HepG2 (cell line): Measurements from ENCODE around the gene NOTCH3. TPM values are rescaled to one million over a fixed set of nuclear protein-coding genes. Genes with fewer than 3 reads are reported as not detected.

Experiments
- CBFB ChIP-seq: sonication (generic); formaldehyde crosslinking; IDR thresholded peaks from 2 replicates; pipeline ENCODE4 v1.4.0; 2020; ENCODE audit warnings: missing genetic modification reagents
- HDAC6 ChIP-seq: fragments of 200-600 bp; sonication (generic); IDR thresholded peaks from 2 replicates; pipeline ENCODE4 v1.7.0; 2017; ENCODE audit warnings: mild to moderate bottlenecking, antibody characterized with exemption, low read length, low read depth
- IKZF4 ChIP-seq: sonication (generic); formaldehyde crosslinking; IDR thresholded peaks from 2 replicates; pipeline ENCODE4 v1.5.1; 2020; ENCODE audit warnings: borderline replicate concordance, mild to moderate bottlenecking, low read depth, missing genetic modification reagents; ENCODE audit errors: not compliant biosample characterization
- IRF2 ChIP-seq: IDR thresholded peaks from 2 replicates; pipeline ENCODE4 v1.6.1; 2018; ENCODE audit warnings: missing genetic modification reagents, missing compliant biosample characterization
- MIER2 ChIP-seq: IDR thresholded peaks from 2 replicates; pipeline ENCODE4 v1.6.1; 2016; ENCODE audit warnings: missing biosample characterization, missing genetic modification reagents
- PHF20 ChIP-seq: sonication (generic); formaldehyde crosslinking; IDR thresholded peaks from 2 replicates; pipeline ENCODE4 v1.5.0; 2020; ENCODE audit warnings: mild to moderate bottlenecking, missing genetic modification reagents
- REPIN1 ChIP-seq: sonication (generic); formaldehyde crosslinking; IDR thresholded peaks from 2 replicates; pipeline ENCODE4 v1.8.0; 2022; ENCODE audit warnings: missing genetic modification reagents, low read depth, mild to moderate bottlenecking, borderline replicate concordance
- ZIK1 ChIP-seq: sonication (generic); formaldehyde crosslinking; IDR thresholded peaks from 2 replicates; pipeline ENCODE4 v1.5.0; 2020; ENCODE audit warnings: mild to moderate bottlenecking, low read depth, missing genetic modification reagents, borderline replicate concordance
- ZNF337 ChIP-seq: sonication (generic); formaldehyde crosslinking; IDR thresholded peaks from 2 replicates; pipeline ENCODE4 v1.5.1; 2020; ENCODE audit warnings: missing genetic modification reagents, low read depth, mild to moderate bottlenecking, borderline replicate concordance
- ZNF547 ChIP-seq: sonication (generic); formaldehyde crosslinking; IDR thresholded peaks from 2 replicates; pipeline ENCODE4 v1.5.1; 2020; ENCODE audit warnings: mild to moderate bottlenecking, missing genetic modification reagents
- ZNF549 ChIP-seq: sonication (generic); formaldehyde crosslinking; IDR thresholded peaks from 2 replicates; pipeline ENCODE4 v1.5.0; 2020; ENCODE audit warnings: missing genetic modification reagents
- ZNF75D ChIP-seq: sonication (generic); formaldehyde crosslinking; IDR thresholded peaks from 2 replicates; pipeline ENCODE4 v1.8.1; 2023; ENCODE audit warnings: missing genetic modification reagents, mild to moderate bottlenecking, borderline replicate concordance
- polyA plus RNA-seq, 8 experiments: library from polyadenylated mRNA; depleted of rRNA in 3 of 8; stranded (reverse) in 7 of 8; unstranded in 1 of 8; fragments of >200 nt; fragmentation: Illumina TruSeq in 4 of 8; extraction: Trizol in 4 of 8; gene quantifications; 2 replicates each; pipeline versions ENCODE4 v1.2.1 to v1.2.3, GENCODE V29; 2011 to 2016; ENCODE audit warnings: low read depth in 4 of 8, missing spikeins in 1 of 8, mixed read lengths in 1 of 8; ENCODE audit not compliant: insufficient read depth in 1 of 8
- total RNA-seq, 5 experiments: library from RNA; depleted of rRNA; stranded (reverse); fragments of >200 nt; fragmentation: Illumina TruSeq; extraction: Trizol; gene quantifications; 2 replicates each; pipeline ENCODE4 v1.2.3, GENCODE V29; 2016; ENCODE audit warnings: low read depth in 1 of 5
- TF ChIP-seq, protein P1 (sequence below): sonication (generic); formaldehyde crosslinking; IDR thresholded peaks from 2 replicates; pipeline ENCODE4 v1.4.0; 2020; ENCODE audit warnings: missing genetic modification reagents, mild to moderate bottlenecking, borderline replicate concordance
- TF ChIP-seq, protein P2 (sequence below): IDR thresholded peaks from 2 replicates; pipeline ENCODE4 v1.6.1; 2016; ENCODE audit warnings: missing biosample characterization, missing genetic modification reagents, low read depth
- TF ChIP-seq, protein P3 (sequence below): sonication (generic); formaldehyde crosslinking; IDR thresholded peaks from one replicate; pipeline ENCODE4 v1.5.1; 2020; ENCODE audit warnings: mild to moderate bottlenecking, missing genetic modification reagents; ENCODE audit errors: not compliant biosample characterization
- TF ChIP-seq, protein P4 (sequence below): sonication (generic); formaldehyde crosslinking; IDR thresholded peaks from 2 replicates; pipeline ENCODE4 v1.5.1; 2020; ENCODE audit warnings: missing genetic modification reagents, mild to moderate bottlenecking, borderline replicate concordance

NOTCH3 gene
- total and polyA plus RNA-seq, 2 of the 13 experiments (the other 11 are each of a cell fraction or from before 2014, with no cell fraction given), result 0.09 to 0.28 TPM

DNA sequence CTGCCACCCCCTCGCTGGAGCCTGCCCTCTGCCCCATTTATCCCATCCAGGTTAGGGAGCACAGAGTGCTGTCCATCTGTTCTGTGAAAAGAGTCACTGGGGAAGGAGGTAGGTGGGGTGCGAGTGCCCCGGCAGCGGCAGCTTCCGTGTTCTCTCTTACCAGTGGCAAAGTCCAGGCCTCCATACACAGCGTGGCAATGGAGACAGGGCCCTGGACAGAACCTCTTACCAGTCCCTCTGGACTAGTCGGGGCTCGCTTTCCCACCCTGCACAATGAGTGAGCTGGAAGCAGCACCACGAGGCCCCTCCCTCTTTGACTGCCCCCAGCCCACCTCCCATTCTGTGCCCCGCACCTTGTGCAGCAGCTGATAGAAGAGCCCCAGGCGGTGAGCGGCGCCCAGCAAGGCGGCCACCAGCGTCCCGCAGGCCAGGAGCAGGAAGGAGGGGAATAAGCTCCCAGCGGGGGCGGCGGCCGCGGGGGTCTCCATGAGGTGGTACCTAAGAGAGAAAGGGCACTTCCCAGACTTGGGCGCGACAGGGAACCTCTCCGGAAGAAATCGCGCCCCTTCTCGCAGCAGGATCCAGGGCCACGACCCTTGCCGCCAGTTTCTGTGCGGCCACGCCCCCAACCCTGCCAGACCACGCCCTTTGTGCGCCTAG, 76.1 kb downstream of the NOTCH3 start (continued):
- TF ChIP-seq, protein P1, sequence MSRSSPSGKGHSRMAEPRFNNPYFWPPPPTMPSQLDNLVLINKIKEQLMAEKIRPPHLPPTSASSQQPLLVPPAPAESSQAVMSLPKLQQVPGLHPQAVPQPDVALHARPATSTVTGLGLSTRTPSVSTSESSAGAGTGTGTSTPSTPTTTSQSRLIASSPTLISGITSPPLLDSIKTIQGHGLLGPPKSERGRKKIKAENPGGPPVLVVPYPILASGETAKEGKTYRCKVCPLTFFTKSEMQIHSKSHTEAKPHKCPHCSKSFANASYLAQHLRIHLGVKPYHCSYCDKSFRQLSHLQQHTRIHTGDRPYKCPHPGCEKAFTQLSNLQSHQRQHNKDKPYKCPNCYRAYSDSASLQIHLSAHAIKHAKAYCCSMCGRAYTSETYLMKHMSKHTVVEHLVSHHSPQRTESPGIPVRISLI (CRISPR knock-in tag), result no peak
- TF ChIP-seq, protein P2, sequence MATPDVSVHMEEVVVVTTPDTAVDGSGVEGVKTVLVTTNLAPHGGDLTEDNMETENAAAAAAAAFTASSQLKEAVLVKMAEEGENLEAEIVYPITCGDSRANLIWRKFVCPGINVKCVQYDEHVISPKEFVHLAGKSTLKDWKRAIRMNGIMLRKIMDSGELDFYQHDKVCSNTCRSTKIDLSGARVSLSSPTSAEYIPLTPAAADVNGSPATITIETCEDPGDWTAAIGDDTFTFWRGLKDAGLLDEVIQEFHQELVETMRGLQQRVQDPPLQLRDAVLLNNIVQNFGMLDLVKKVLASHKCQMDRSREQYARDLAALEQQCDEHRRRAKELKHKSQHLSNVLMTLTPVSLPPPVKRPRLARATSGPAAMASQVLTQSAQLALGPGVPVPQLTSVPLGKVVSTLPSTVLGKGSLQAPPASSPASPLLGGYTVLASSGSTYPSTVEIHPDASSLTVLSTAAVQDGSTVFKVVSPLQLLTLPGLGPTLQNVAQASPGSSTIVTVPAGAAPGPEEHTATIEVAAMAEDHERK (CRISPR knock-in tag), result no peak
- TF ChIP-seq ZIK1 (CRISPR knock-in tag) (no peak), ZNF75D (no peak), ZNF337 (CRISPR knock-in tag) (no peak; the same call in 1 of the 2 replicates), PHF20 (CRISPR knock-in tag) (no peak), IRF2 (CRISPR knock-in tag) (no peak), CBFB (CRISPR knock-in tag) (no peak), ZNF547 (CRISPR knock-in tag) (no peak), ZNF549 (CRISPR knock-in tag) (no peak), REPIN1 (CRISPR knock-in tag) (0 out of 2 replicates have a peak, but pooled peaks have one; percentile 17), MIER2 (CRISPR knock-in tag) (no peak), IKZF4 (CRISPR knock-in tag) (no peak), HDAC6 (no peak)
- TF ChIP-seq, protein P3, sequence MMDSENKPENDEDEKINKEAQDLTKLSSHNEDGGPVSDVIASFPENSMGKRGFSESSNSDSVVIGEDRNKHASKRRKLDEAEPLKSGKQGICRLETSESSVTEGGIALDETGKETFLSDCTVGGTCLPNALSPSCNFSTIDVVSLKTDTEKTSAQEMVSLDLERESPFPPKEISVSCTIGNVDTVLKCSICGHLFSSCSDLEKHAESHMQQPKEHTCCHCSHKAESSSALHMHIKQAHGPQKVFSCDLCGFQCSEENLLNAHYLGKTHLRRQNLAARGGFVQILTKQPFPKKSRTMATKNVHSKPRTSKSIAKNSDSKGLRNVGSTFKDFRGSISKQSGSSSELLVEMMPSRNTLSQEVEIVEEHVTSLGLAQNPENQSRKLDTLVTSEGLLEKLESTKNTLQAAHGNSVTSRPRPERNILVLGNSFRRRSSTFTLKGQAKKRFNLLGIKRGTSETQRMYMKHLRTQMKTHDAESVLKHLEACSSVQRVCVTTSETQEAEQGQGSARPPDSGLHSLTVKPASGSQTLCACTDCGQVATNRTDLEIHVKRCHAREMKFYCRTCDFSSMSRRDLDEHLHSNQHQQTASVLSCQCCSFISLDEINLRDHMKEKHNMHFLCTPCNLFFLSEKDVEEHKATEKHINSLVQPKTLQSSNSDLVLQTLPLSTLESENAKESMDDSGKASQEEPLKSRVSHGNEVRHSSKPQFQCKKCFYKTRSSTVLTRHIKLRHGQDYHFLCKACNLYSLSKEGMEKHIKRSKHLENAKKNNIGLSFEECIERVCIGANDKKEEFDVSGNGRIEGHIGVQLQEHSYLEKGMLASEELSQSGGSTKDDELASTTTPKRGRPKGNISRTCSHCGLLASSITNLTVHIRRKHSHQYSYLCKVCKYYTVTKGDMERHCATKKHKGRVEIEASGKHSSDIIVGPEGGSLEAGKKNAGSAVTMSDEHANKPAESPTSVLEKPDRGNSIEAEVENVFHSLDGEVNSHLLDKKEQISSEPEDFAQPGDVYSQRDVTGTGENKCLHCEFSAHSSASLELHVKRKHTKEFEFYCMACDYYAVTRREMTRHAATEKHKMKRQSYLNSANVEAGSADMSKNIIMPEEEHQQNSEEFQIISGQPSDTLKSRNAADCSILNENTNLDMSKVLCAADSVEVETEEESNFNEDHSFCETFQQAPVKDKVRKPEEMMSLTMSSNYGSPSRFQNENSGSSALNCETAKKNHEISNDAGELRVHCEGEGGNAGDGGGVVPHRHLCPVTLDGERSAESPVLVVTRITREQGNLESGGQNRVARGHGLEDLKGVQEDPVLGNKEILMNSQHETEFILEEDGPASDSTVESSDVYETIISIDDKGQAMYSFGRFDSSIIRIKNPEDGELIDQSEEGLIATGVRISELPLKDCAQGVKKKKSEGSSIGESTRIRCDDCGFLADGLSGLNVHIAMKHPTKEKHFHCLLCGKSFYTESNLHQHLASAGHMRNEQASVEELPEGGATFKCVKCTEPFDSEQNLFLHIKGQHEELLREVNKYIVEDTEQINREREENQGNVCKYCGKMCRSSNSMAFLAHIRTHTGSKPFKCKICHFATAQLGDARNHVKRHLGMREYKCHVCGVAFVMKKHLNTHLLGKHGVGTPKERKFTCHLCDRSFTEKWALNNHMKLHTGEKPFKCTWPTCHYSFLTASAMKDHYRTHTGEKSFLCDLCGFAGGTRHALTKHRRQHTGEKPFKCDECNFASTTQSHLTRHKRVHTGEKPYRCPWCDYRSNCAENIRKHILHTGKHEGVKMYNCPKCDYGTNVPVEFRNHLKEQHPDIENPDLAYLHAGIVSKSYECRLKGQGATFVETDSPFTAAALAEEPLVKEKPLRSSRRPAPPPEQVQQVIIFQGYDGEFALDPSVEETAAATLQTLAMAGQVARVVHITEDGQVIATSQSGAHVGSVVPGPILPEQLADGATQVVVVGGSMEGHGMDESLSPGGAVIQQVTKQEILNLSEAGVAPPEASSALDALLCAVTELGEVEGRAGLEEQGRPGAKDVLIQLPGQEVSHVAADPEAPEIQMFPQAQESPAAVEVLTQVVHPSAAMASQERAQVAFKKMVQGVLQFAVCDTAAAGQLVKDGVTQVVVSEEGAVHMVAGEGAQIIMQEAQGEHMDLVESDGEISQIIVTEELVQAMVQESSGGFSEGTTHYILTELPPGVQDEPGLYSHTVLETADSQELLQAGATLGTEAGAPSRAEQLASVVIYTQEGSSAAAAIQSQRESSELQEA (CRISPR knock-in tag), result peak; percentile 16
- TF ChIP-seq, protein P4, sequence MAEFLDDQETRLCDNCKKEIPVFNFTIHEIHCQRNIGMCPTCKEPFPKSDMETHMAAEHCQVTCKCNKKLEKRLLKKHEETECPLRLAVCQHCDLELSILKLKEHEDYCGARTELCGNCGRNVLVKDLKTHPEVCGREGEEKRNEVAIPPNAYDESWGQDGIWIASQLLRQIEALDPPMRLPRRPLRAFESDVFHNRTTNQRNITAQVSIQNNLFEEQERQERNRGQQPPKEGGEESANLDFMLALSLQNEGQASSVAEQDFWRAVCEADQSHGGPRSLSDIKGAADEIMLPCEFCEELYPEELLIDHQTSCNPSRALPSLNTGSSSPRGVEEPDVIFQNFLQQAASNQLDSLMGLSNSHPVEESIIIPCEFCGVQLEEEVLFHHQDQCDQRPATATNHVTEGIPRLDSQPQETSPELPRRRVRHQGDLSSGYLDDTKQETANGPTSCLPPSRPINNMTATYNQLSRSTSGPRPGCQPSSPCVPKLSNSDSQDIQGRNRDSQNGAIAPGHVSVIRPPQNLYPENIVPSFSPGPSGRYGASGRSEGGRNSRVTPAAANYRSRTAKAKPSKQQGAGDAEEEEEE (CRISPR knock-in tag), result no peak
